Measurements from ENCODE around the gene CNTN4. TPM values are rescaled to one million over a fixed set of nuclear protein-coding genes. Genes with fewer than 3 reads are reported as not detected.

The CNTN4 gene
- total RNA-seq, 1 experiment from 2014 or later, result 1.6 TPM

GRCh38 chr3:2099779-2100191 is 1.1 kb downstream of the CNTN4 start:
- no peak overlapping the region for H3K23ac ChIP-seq (ENCODE audit: insufficient read length, low read depth, low read length)
- peaks cover 80% of the 10 kb centered on the region for H3K27me3 Mint-ChIP-seq (ENCODE audit: low read depth)
- H3K4me2 ChIP-seq (ENCODE audit: insufficient read depth, insufficient read length, low read length), result peak overlapping the region; percentile 43
- H3K14ac ChIP-seq (ENCODE audit: insufficient read depth, low read length), result no peak overlapping the region; the same call in 1 of the 2 replicates
- no peak overlapping the region for H4K91ac ChIP-seq (ENCODE audit: insufficient read length, low read depth, low read length)
- no peak overlapping the region for H3K4ac ChIP-seq (ENCODE audit: low read depth, low read length)
- H3K9me3 ChIP-seq (ENCODE audit: control insufficient read depth, low read depth, low read length), result no peaks in the 10 kb centered on the region
- H3K36me3 Mint-ChIP-seq (ENCODE audit: insufficient read depth in 1 of 3, low read depth in 3 of 3), result peaks cover 0 to 3% (median 0%) of the 10 kb centered on the region in 3 experiments; a peak in 3 of 7 replicates
- H3K79me2 ChIP-seq (ENCODE audit: insufficient read depth, low read length), result no peaks in the 10 kb centered on the region
- no peak overlapping the region for H2AFZ ChIP-seq (ENCODE audit: low read length)
- no peak overlapping the region for H2BK20ac ChIP-seq (ENCODE audit: low read depth, low read length, poor library complexity, severe bottlenecking)
- H3K4me3 Mint-ChIP-seq, result peak overlapping the region; percentile 71 to 89
- H2AK5ac ChIP-seq (ENCODE audit: insufficient read length, low read length), result no peak overlapping the region
- H3K9me3 Mint-ChIP-seq, result peaks cover 0 to 4% of the 10 kb centered on the region in 2 experiments; a peak in 4 of 5 replicates
- no peak overlapping the region for H3K27ac Mint-ChIP-seq
- no peak overlapping the region for H2BK5ac ChIP-seq (ENCODE audit: insufficient read length, low read length)
- H3K56ac ChIP-seq (ENCODE audit: insufficient read length, low read depth, low read length), result no peak overlapping the region
- TF ChIP-seq CTCF (conservative IDR thresholded peaks at IDR 0.05), result no peak
- no peak overlapping the region for H3K18ac ChIP-seq (ENCODE audit: insufficient read length, low read depth, low read length)
- H3K4me1 ChIP-seq (ENCODE audit: insufficient read depth, low read length), result no peaks in the 10 kb centered on the region
- H2BK120ac ChIP-seq (ENCODE audit: low read depth, low read length, poor library complexity, severe bottlenecking), result no peak overlapping the region
- no peak overlapping the region for H3T11ph ChIP-seq (ENCODE audit: low read length)
- no peak overlapping the region for H4K5ac ChIP-seq (ENCODE audit: insufficient read length, low read depth, low read length)
- H4K8ac ChIP-seq (replicated peaks; ENCODE audit: insufficient read length, low read depth, low read length), result no peak overlapping the region
- no peak overlapping the region for H3K27ac ChIP-seq (ENCODE audit: insufficient read length, low read depth, low read length)
- no peak overlapping the region for H2BK12ac ChIP-seq (ENCODE audit: insufficient read length, low read depth, low read length)
- no CpG with 5 or more reads among the region's 26 CpGs for WGBS (ENCODE audit: extremely low coverage, insufficient read length, low lambda C conversion rate)
- peak; percentile 57 for DNase-seq
- H3K4me1 Mint-ChIP-seq, result peaks cover 16 to 36% of the 10 kb centered on the region in 2 experiments
- no peak overlapping the region for H3K9ac ChIP-seq (ENCODE audit: extremely low read depth, insufficient read length, low read length)
- H2BK15ac ChIP-seq (ENCODE audit: low read depth, low read length), result no peak overlapping the region
- no peaks in the 10 kb centered on the region for H3K79me1 ChIP-seq (ENCODE audit: insufficient read depth, low read depth, low read length, poor library complexity, severe bottlenecking)
- H3K27me3 ChIP-seq (ENCODE audit: insufficient read depth, low read length), result peaks cover 33% of the 10 kb centered on the region
- no peaks in the 10 kb centered on the region for H4K20me1 ChIP-seq (ENCODE audit: control insufficient read depth, insufficient read depth, insufficient read length)
- peaks cover 22% of the 10 kb centered on the region for H3K23me2 ChIP-seq (ENCODE audit: insufficient read length, low read depth, low read length, poor library complexity, severe bottlenecking)

All from H9 (cell line).